ENCODE data around the gene ECM2.

DNA sequence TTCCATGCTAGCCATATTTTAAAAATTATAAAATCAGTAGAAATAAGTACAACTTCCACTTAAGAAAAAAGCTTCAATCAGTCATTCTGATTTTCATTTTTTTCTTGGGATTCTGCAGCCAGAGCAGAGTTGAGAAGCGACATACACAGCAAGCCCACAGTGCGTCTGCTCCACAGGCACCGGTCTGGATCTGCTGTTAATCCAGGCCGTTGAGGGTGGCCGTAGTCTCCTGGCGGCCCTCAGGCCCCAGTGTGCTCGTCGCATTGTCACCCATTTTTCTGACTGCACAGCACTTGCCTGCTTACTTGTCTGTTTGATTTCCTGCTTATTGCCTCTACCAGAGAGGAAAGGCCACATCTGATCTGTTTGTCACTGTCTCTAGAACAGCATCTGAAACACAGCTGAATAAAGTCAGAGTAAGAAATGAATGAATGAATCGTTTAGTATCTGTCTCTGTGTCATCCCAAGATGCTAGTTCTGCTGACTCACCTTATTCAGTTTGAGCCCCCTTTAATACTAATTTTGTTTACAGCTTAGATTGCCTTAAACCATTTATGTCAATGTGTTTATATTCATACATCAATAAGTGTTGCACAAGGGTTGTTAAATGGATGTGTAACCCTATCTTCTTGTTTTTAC is 41.9 kb downstream of the ECM2 start:
- TF ChIP-seq POLR2A (IDR thresholded peaks at IDR 0.05; ENCODE audit: low read length) (no peak), GATA1 (IDR thresholded peaks at IDR 0.05; ENCODE audit: low read depth, low read length) (no peak)
